GM23338 (cell line): ENCODE results near the gene SLC13A3. TPM values are rescaled to one million over a fixed set of nuclear protein-coding genes. Genes with fewer than 3 reads are reported as not detected.

Experiments used
- ATAC-seq: fragments of 200-7000 bp; cut with Tn5 transposase; 3 replicates; pipeline ENCODE4 v1.9.1; 2020
- DNase-seq: peaks from one replicate; pipeline ENCODE4 v3.0.0-alpha.2; 2015; ENCODE audit warnings: low spot score
- H2AFZ ChIP-seq: fragments of 200-600 bp; sonication (generic); 2 replicates; pipeline ENCODE4 v1.8.0; 2016; ENCODE audit warnings: antibody characterized with exemption, mild to moderate bottlenecking, moderate library complexity
- H3F3A ChIP-seq: fragments of 200-600 bp; sonication (generic); replicated peaks from 2 replicates; pipeline ENCODE4 v1.8.0; 2017; ENCODE audit warnings: antibody characterized with exemption, mixed run types, low read depth
- H3K27ac ChIP-seq: fragments of 200-600 bp; sonication (generic); 2 replicates; pipeline ENCODE4 v1.6.1; 2016; ENCODE audit warnings: low read depth
- H3K27me3 ChIP-seq: fragments of 200-600 bp; sonication (generic); 2 replicates; pipeline ENCODE4 v1.8.0; 2016; ENCODE audit warnings: mild to moderate bottlenecking, mixed run types, moderate library complexity; ENCODE audit not compliant: insufficient read depth
- H3K36me3 ChIP-seq: fragments of 200-600 bp; sonication (generic); 2 replicates; pipeline ENCODE4 v1.8.0; 2016; ENCODE audit warnings: mild to moderate bottlenecking; ENCODE audit not compliant: insufficient read depth
- H3K4me1 ChIP-seq: fragments of 200-600 bp; sonication (generic); 2 replicates; pipeline ENCODE4 v1.8.0; 2016; ENCODE audit warnings: mild to moderate bottlenecking, moderate library complexity; ENCODE audit not compliant: insufficient read depth
- H3K4me2 ChIP-seq: fragments of 200-600 bp; sonication (generic); 2 replicates; pipeline ENCODE4 v1.7.1; 2017; ENCODE audit warnings: mixed run types
- H3K4me3 ChIP-seq: fragments of 200-600 bp; sonication (generic); 2 replicates; pipeline ENCODE4 v1.6.1; 2016; ENCODE audit warnings: mixed run types
- H3K79me2 ChIP-seq: fragments of 200-600 bp; sonication (generic); replicated peaks from 2 replicates; pipeline ENCODE4 v1.8.0; 2017; ENCODE audit warnings: mild to moderate bottlenecking; ENCODE audit not compliant: insufficient read depth
- H3K9me2 ChIP-seq: fragments of 200-600 bp; sonication (generic); 2 replicates; pipeline ENCODE4 v1.8.0; 2017; ENCODE audit not compliant: insufficient read depth
- H4K20me1 ChIP-seq: fragments of 200-600 bp; sonication (generic); replicated peaks from 2 replicates; pipeline ENCODE4 v1.8.0; 2017; ENCODE audit warnings: mild to moderate bottlenecking; ENCODE audit not compliant: insufficient read depth
- H3K27ac Mint-ChIP-seq: 2 replicates; pipeline ENCODE4 v1.8.0; 2020; ENCODE audit warnings: inconsistent platforms, mild to moderate bottlenecking, moderate library complexity, mixed read lengths
- H3K27me3 Mint-ChIP-seq: 3 replicates; pipeline ENCODE4 v1.8.0; 2022; ENCODE audit warnings: low read depth, mild to moderate bottlenecking, moderate library complexity, mixed read lengths, inconsistent platforms; ENCODE audit not compliant: insufficient read depth, poor library complexity
- H3K36me3 Mint-ChIP-seq: 3 replicates; pipeline ENCODE4 v1.8.0; 2021; ENCODE audit warnings: low read depth, mild to moderate bottlenecking, inconsistent platforms, moderate library complexity, mixed read lengths
- H3K4me1 Mint-ChIP-seq: 3 replicates; pipeline ENCODE4 v1.8.0; 2020; ENCODE audit warnings: mild to moderate bottlenecking, inconsistent platforms, mixed read lengths
- H3K4me3 Mint-ChIP-seq: 3 replicates; pipeline ENCODE4 v1.8.0; 2021; ENCODE audit warnings: moderate library complexity, mild to moderate bottlenecking, inconsistent platforms, mixed read lengths
- H3K9me3 Mint-ChIP-seq: 3 replicates; pipeline ENCODE4 v1.8.0; 2020; ENCODE audit warnings: moderate library complexity, mild to moderate bottlenecking, inconsistent platforms, mixed read lengths
- CREB1 ChIP-seq: fragments of 250-450 bp; sonication (Bioruptor Pico); IDR thresholded peaks from 2 replicates; pipeline ENCODE4 v1.5.0; 2020; ENCODE audit warnings: low read depth, mild to moderate bottlenecking, moderate library complexity
- CTCF ChIP-seq, 2 experiments: fragments of 200-600 bp in 1 of 2; sonication (generic) in 1 of 2; conservative IDR thresholded peaks; 2 replicates each; pipeline versions ENCODE4 v1.5.1 to v1.6.1; 2016 to 2017; ENCODE audit warnings: antibody characterized with exemption in 2 of 2, low read depth in 2 of 2, mild to moderate bottlenecking in 2 of 2, moderate library complexity in 1 of 2
- ETS1 ChIP-seq: IDR thresholded peaks from 2 replicates; pipeline ENCODE4 v1.6.1; 2016; ENCODE audit warnings: antibody characterized with exemption
- JUNB ChIP-seq: IDR thresholded peaks from one replicate; pipeline ENCODE4 v1.6.1; 2016; ENCODE audit warnings: antibody characterized with exemption; ENCODE audit not compliant: unreplicated experiment
- POLR2AphosphoS5 ChIP-seq: IDR thresholded peaks from 2 replicates; pipeline ENCODE4 v1.6.1; 2016; ENCODE audit warnings: antibody characterized with exemption, low read depth
- REST ChIP-seq: IDR thresholded peaks from one replicate; pipeline ENCODE4 v1.6.1; 2018; ENCODE audit warnings: antibody characterized with exemption; ENCODE audit not compliant: unreplicated experiment
- ZNF331 ChIP-seq: fragments of 250-450 bp; sonication (Bioruptor Pico); IDR thresholded peaks from 2 replicates; pipeline ENCODE4 v1.5.0; 2020; ENCODE audit warnings: low read depth, mild to moderate bottlenecking, moderate library complexity
- polyA plus RNA-seq: library from polyadenylated mRNA; unstranded; fragments of >200 nt; fragmentation: Nextera tagmentation; extraction: Ambion mirVana; gene quantifications from 2 replicates; pipeline ENCODE4 v1.2.1, GENCODE V29; 2016
- total RNA-seq: library from RNA; depleted of rRNA; stranded (reverse); fragments of >200 nt; shearing (Covaris generic); gene quantifications from 2 replicates; pipeline ENCODE4 v1.2.3, GENCODE V29; 2014

Gene SLC13A3
- total and polyA plus RNA-seq, 2 experiments from 2014 or later = 8.6 to 9.1 TPM

GRCh38 chr20:46563170-46563859 is 87.9 kb downstream of the SLC13A3 start:
- H3K27ac Mint-ChIP-seq = no peak overlapping the region
- peak overlapping the region; percentile 72 for H3K4me2 ChIP-seq
- peak overlapping the region; percentile 85 for H3K27ac ChIP-seq
- no peaks in the 10 kb centered on the region for H3F3A ChIP-seq
- peaks cover 2% of the 10 kb centered on the region for H3K27me3 Mint-ChIP-seq
- H3K27me3 ChIP-seq = no peaks in the 10 kb centered on the region
- peak; percentile 57 to 70 for TF ChIP-seq CTCF (conservative IDR thresholded peaks at IDR 0.05; ENCODE audit: low read depth in 2 of 2)
- no peak for TF ChIP-seq ETS1
- H3K9me3 Mint-ChIP-seq = no peaks in the 10 kb centered on the region
- H3K4me3 ChIP-seq = peak overlapping the region; percentile 46
- no peaks in the 10 kb centered on the region for H3K9me2 ChIP-seq
- H3K4me3 Mint-ChIP-seq = no peak overlapping the region
- peak; percentile 70 for DNase-seq
- H2AFZ ChIP-seq = peak overlapping the region; percentile 16
- peak; percentile 64 for ATAC-seq
- H3K36me3 Mint-ChIP-seq = no peaks in the 10 kb centered on the region
- H3K79me2 ChIP-seq = no peaks in the 10 kb centered on the region
- H4K20me1 ChIP-seq = no peaks in the 10 kb centered on the region
- peaks cover 9% of the 10 kb centered on the region; the same call in 1 of the 3 replicates for H3K4me1 Mint-ChIP-seq
- peaks cover 20% of the 10 kb centered on the region; the same call in 1 of the 2 replicates for H3K4me1 ChIP-seq
- no peaks in the 10 kb centered on the region for H3K36me3 ChIP-seq

- Mint-ChIP-seq H3K36me3 (no peaks in the 10 kb centered on the region; the same call in 2 of the 3 replicates), H3K27ac (no peak overlapping the region), H3K27me3 (peaks cover 2% of the 10 kb centered on the region), H3K4me3 (no peak overlapping the region), H3K9me3 (no peaks in the 10 kb centered on the region), H3K4me1 (peaks cover 9% of the 10 kb centered on the region; the same call in 1 of the 3 replicates)
- ATAC-seq (peak; percentile 85), DNase-seq (peak; percentile 90)
- H3K27ac ChIP-seq = peak overlapping the region; percentile 85
- no peaks in the 10 kb centered on the region for H3K27me3 ChIP-seq
- peak overlapping the region; percentile 79 for H2AFZ ChIP-seq
- no peaks in the 10 kb centered on the region for H4K20me1 ChIP-seq
- H3F3A ChIP-seq = no peaks in the 10 kb centered on the region
- H3K4me1 ChIP-seq = peaks cover 20% of the 10 kb centered on the region; the same call in 1 of the 2 replicates
- H3K9me2 ChIP-seq = no peaks in the 10 kb centered on the region
- no peaks in the 10 kb centered on the region for H3K79me2 ChIP-seq
- H3K4me3 ChIP-seq = peak overlapping the region; percentile 46
- TF ChIP-seq ZNF331 (CRISPR knock-in tag) (no peak), REST (no peak), POLR2AphosphoS5 (peak; percentile 49), CREB1 (CRISPR knock-in tag) (peak; percentile 21; the same call in 1 of the 2 replicates), CTCF (conservative IDR thresholded peaks at IDR 0.05; ENCODE audit: low read depth in 2 of 2) (peak; percentile 71 to 94), JUNB (no peak)
- no peaks in the 10 kb centered on the region for H3K36me3 ChIP-seq
- peak overlapping the region; percentile 72 for H3K4me2 ChIP-seq
Observed at GRCh38 chr20:46562373-46563169, 88.7 kb downstream of the SLC13A3 start.
